TTC549 (cell line): ENCODE data around the gene PRSS21.

Experiments
- FAIRE-seq: peaks from 2 replicates; lab custom pipeline; 2012; peaks lifted over from hg19 to GRCh38; lab: Jason Lieb, UNC

The PRSS21 gene

DNA sequence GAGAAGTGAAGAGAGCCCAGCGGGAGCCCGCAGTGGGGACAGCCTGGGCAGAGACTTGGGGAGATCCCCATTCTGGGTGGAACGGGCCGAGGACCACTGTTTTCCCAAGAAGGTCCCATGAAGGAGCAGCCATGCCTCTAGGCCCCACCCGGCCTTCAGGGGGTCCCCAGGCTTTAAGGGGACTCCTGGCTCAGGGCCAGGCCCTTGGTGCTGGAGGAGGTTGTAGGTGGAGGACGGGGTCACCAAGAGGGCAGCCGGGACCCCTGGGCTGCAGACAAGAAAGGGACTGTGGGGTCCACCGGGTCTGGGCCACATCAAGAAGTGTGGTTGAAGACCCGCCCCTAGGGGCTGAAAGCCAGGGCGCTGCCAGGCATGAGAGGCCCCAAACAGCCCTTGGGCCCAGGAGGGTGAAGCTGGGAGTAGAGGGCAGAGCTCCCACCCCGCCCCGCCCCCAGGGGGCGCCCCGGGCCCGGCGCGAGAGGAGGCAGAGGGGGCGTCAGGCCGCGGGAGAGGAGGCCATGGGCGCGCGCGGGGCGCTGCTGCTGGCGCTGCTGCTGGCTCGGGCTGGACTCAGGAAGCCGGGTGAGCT, at the start of gene PRSS21:
Gene PRSS21 (plus strand): TSS at position 487 of the 589 bp plus-strand sequence. CDS start 32 bp downstream, at position 519.
- no peak for FAIRE-seq

DNA sequence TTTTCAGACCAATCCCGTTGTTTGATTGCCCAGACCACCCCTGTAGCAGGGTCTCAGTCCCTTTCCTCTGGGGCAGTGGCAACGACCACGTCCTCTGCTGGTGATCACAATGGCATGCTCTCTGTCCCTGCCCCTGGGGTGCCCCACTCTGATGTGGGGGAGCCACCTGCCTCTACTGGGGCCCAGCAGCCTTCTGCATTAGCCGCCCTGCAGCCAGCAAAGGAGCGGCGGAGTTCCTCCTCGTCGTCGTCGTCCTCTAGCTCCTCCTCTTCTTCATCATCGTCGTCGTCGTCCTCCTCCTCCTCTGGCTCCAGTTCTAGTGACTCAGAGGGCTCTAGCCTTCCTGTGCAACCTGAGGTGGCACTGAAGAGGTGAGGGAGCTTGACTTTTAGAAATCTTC, 49.1 kb upstream of the PRSS21 start:
- FAIRE-seq = no peak

- no peak for FAIRE-seq
These were observed 48.5 kb upstream of the PRSS21 start for GRCh38 chr16:2768403-2769089.

DNA sequence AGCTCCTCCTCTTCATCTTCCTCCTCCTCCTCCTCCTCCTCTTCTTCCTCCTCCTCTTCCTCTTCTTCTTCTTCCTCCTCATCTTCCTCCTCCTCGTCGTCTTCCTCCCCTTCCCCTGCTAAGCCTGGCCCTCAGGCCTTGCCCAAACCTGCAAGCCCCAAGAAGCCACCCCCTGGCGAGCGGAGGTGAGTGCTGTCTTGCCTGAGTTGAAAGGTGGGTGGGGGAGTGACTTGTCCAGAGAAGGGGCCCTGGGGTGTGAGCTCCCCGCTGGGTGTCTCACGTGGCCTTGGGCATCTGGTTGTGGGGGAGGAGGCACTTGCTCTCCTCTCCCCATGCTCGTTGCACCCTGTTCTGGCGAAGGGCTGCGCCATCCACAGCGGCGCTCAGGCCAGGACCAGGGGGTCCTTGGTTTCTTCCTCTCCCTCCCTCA, 47.9 kb upstream of the PRSS21 start:
- FAIRE-seq = no peak

DNA sequence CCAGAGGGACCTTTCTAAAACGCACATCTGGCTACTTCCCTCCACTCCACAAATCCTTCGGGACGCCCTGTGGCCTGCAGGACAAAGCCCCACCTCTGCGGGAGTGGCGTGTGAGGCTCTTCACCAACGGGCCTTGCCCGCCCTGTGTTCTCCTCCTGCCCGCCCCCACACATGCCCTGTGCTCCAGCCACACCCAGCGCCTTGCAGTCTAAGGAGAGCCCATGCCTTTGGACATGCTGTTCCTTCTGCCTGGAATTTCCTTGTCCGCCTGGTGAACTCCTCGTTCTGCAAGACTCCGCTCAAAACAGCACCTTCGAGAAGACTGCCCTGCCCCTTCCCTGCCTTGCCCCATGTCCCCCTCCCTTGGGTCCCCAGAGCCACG, 47.4 kb upstream of the PRSS21 start:
- no peak for FAIRE-seq

DNA sequence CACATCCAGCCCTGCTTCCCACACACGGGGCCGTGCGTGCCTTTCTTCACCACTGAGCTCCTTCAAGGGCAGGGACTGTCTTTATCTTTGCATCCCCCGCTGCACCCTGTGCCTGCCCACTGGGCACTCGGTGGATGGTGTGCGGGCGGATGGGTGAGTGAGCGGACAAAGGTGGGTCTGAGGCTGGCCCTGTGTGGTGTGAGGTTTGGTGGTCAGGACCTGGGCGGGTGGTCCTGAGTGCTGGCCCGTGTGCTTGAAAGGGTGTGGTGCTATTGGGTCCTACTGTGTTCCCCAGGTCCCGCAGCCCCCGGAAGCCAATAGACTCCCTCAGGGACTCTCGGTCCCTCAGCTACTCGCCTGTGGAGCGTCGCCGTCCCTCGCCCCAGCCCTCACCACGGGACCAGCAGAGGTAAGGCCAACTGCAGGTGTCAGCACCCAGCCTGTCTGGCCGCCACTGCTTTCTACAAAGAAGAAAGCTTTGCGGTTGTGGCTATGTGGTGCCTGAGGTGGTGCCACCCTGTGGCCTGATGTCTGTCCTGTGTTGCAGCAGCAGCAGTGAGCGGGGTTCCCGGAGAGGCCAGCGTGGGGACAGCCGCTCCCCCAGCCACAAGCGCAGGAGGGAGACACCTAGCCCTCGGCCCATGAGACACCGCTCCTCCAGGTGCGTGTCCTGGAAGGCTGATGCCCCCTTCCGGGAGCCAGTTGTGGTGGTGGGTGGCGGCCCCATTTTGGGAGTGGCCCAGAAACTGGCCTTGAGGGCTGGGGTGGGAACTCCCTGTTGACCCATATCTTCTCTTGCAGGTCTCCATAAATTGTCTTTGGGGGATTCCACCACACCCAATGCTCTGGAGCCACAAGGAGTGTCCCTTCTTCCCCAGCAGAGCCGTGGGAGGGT, 46.7 kb upstream of the PRSS21 start:
- FAIRE-seq = no peak

GRCh38 chr16:2771496-2772402, 45.3 kb upstream of the PRSS21 start:
- FAIRE-seq = no peak

- FAIRE-seq = no peak
These were observed 43.7 kb upstream of the PRSS21 start for GRCh38 chr16:2773188-2773968.

DNA sequence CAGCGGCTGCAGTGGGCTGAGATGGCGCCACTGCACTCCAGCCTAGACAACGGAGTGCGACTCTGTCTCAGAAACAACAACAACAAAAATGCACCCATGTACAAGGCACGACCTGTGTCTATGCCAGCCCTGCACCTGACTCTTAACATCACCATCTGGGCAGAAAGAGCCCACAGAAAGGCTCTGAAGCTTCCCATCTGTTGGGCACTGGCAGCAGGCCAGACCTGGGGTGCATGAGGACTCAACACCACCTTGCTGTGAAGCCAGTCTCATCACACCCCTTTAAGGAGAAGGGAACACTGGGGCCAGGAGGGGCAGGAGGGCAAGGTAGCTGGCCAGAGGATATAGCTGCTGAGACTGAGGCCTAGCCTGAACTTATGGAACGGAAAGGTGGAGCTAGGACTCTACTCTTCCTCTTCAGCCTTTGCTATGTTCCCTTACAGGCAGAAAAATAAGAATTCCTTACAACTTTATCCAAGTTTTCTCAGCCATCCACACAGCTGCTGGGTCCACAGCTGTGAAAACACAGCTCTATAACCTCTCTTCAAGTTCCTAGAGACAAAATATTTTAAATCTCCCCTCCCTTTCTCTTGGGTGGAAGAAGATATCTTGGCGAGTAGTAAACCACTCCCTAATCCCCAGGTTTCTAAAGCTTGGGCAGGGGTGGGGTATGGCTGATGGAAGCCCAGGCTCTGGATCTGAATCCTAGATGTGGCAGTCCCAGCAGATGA, 42.7 kb upstream of the PRSS21 start:
- no peak for FAIRE-seq

DNA sequence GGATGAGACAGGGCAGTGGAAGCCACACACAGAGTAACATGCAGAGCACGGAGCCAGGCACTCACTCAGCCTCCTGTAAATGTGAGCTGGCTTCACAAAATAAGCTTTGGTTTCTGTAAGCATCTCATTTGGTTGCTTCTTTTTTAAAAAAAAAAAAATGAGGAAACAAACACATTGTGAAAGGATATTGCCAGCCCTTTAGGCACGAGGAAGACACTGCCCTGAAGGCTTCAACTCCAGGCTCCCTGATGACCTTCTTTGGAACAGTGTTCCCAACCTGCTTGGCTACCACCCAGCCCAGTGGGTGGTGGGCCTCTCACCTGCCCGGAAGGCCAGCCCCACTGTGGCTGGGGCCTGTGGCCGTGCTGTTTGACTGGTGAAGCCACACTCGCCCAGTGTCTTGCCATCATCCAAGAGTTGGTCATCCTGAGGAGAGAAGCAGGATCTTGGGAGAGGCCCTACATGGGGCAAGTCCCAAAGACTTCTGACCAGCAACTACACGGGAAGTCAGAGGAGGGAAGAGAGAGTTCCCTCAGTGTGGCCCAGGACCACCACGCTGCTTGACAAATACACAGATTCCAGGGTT, 41.8 kb upstream of the PRSS21 start:
- FAIRE-seq = no peak

DNA sequence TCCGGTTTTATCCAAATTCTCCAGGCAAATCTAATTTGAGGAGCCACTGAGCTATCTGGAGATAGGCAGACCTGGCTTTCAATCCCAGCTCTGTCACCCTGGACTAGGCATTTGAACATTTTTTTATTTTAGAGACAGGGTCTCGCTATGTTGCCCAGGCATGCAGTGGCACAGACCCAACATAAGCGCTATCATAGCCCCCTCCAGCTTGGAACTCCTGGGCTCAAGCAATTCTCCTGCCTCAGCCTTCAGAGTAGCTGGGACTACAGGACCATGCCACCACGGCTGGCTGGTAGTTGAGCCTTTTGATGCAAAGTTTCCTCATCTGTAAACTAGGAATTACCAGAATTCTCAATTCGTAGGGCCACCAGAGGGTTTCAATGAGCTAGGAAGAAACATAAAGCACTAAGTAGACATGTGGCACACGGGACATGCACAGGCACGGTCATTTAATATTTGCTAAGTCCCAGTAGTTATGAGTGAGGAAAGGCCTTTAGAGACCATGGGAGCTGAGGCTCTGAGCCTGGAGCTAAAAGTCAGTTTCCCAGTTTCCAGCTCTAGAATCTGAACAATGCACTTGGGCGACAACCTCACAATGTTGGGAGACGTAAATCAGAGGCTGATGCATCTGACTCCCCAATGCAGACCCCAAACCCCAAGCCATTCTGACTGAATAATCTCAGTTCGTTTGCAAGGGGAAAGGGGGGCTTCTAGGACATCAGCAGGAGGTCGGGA, 41.1 kb upstream of the PRSS21 start:
- no peak for FAIRE-seq

DNA sequence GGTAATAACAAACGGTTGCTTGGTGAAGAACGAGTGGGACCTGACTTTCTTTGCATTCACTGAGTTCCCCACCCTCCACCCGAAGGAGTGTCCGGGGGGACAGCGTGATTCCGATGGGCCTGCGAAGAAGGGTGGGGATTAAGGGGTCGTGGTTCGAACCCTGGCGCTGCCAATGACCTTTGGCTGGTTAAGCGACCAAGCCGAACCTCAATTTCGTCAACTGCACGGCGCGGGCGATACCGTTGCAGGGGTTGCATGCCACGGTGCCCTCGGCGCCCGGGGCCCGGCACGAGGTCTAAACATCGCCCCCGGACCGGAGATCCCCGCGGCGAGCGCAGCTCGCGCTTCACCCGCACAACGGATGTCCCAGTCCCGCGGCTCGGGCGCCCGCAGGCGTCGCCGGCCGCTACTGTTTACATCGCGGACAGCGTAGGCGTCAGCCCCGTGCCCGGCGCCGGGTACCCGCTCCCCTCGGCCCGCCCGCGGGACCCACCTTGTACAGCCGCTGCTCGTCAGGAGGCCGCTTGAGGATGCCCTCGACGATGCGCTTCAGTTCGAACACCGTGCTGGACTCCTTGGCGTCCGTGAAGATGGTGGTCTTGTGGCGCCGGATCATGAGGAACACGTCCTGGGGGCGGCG, 40.4 kb upstream of the PRSS21 start:
- FAIRE-seq = no peak

- FAIRE-seq = no peak
These were observed 39.7 kb upstream of the PRSS21 start, which contains the start of gene ELOB for GRCh38 chr16:2777231-2777902. TSS of gene ELOB (minus strand) at chr16:2777280. CDS start at chr16:2777239, 41 bp downstream.

DNA sequence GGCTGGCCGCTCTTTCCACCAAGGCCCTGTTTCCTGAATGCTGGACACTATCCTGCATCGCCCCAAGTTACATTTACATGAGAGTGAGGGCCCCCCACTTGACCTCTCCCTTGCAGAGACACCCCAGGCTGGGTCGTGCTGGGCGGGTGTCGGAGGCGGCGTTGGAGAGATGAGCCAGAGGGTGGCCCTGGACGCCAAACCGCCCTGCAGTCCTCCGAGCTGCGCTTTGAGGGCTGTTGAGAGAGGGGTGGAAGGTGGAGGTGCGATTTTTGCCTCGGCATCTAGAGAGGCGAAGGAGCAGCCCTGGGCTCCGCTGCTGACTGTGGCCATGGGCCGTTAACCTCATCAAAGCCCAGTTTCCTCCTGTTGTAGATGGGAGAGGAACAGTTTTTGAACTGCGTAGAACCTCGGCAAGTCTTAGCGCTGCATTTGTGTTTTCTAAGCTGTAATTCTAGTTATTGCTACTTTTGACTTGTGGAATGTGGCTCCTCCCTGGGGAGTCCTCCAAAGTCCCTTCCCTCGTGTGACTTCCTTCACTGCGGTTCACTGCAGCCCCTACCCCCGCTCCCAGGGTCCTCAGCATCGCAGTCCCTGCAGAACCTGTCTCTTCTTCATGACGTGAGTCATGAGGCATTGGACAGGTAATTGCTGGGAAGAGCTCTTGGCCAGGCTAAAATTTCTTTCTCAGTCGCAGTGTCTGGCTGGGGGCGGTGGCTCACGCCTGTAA, 39.0 kb upstream of the PRSS21 start:
- FAIRE-seq = no peak

- FAIRE-seq = no peak
These were observed 38.4 kb upstream of the PRSS21 start for GRCh38 chr16:2778630-2778958.

GRCh38 chr16:2779151-2779920, 37.7 kb upstream of the PRSS21 start:
- no peak for FAIRE-seq
